Mesendoderm (in vitro differentiated cells): ENCODE data around the gene PCGF2.
"Not testable (repeated sequence)": the region's sequence is repeated elsewhere in the genome, so short reads cannot be mapped to it uniquely, and the experiment has no call there.

Experiments
- DNase-seq: peaks from one replicate; pipeline ENCODE4 v3.0.0; 2013
- H2AK5ac ChIP-seq: 2 replicates; pipeline ENCODE4 v1.6.1; 2013; ENCODE audit warnings: low read length, inconsistent platforms
- H2BK120ac ChIP-seq: 2 replicates; pipeline ENCODE4 v1.6.1; 2013; ENCODE audit warnings: low read depth, mild to moderate bottlenecking, low read length, moderate library complexity, mixed read lengths
- H2BK15ac ChIP-seq: replicated peaks from 2 replicates; pipeline ENCODE4 v1.6.1; 2013; ENCODE audit warnings: low read depth, mild to moderate bottlenecking, moderate library complexity
- H2BK5ac ChIP-seq: 2 replicates; pipeline ENCODE4 v1.6.1; 2013; ENCODE audit warnings: low read length, inconsistent platforms
- H3K18ac ChIP-seq: 2 replicates; pipeline ENCODE4 v1.6.1; 2013; ENCODE audit warnings: mild to moderate bottlenecking, low read length, mixed read lengths
- H3K23ac ChIP-seq: one replicate; pipeline ENCODE4 v1.6.1; 2013; ENCODE audit warnings: low read length
- H3K27ac ChIP-seq: 2 replicates; pipeline ENCODE4 v1.5.1; 2013; ENCODE audit warnings: low read depth, mild to moderate bottlenecking, inconsistent platforms, low read length, moderate library complexity
- H3K27me3 ChIP-seq: 2 replicates; pipeline ENCODE4 v1.6.1; 2013; ENCODE audit warnings: low read length, control low read depth, mild to moderate bottlenecking, inconsistent platforms; ENCODE audit not compliant: insufficient read depth, poor library complexity
- H3K36me3 ChIP-seq: 2 replicates; pipeline ENCODE4 v1.6.1; 2013; ENCODE audit warnings: low read length, inconsistent platforms; ENCODE audit not compliant: control insufficient read depth, insufficient read depth
- H3K4ac ChIP-seq: one replicate; pipeline ENCODE4 v1.6.1; 2013; ENCODE audit warnings: low read depth, mild to moderate bottlenecking, low read length, moderate library complexity
- H3K4me1 ChIP-seq: 2 replicates; pipeline ENCODE4 v1.6.1; 2013; ENCODE audit warnings: low read depth, low read length, inconsistent platforms; ENCODE audit not compliant: control insufficient read depth
- H3K4me2 ChIP-seq: 2 replicates; pipeline ENCODE4 v1.6.1; 2013; ENCODE audit warnings: low read length
- H3K4me3 ChIP-seq: 2 replicates; pipeline ENCODE4 v1.5.1; 2013; ENCODE audit warnings: mild to moderate bottlenecking, low read length
- H3K56ac ChIP-seq: one replicate; pipeline ENCODE4 v1.6.1; 2013; ENCODE audit warnings: low read length
- H3K79me1 ChIP-seq: 2 replicates; pipeline ENCODE4 v1.6.1; 2013; ENCODE audit warnings: low read length, inconsistent platforms
- H3K79me2 ChIP-seq: 2 replicates; pipeline ENCODE4 v1.6.1; 2013; ENCODE audit warnings: mild to moderate bottlenecking, low read length; ENCODE audit not compliant: control insufficient read depth, insufficient read depth
- H3K9ac ChIP-seq: 2 replicates; pipeline ENCODE4 v1.6.1; 2013; ENCODE audit warnings: low read length, inconsistent platforms
- H4K5ac ChIP-seq: one replicate; pipeline ENCODE4 v1.6.1; 2013; ENCODE audit warnings: low read length
- H4K8ac ChIP-seq: one replicate; pipeline ENCODE4 v1.6.1; 2013; ENCODE audit warnings: low read depth, mild to moderate bottlenecking, control low read depth, low read length, moderate library complexity
- WGBS: extraction: QIAGEN DNeasy Blood & Tissue Kit; methylation state at CpG from one replicate; pipeline ENCODE4 v1.1.7; 2013; ENCODE audit warnings: low lambda C conversion rate, missing lambda C conversion rate; ENCODE audit not compliant: insufficient coverage; ENCODE audit errors: extremely low coverage; 5-methylcytosine and 5-hydroxymethylcytosine counted together

Gene PCGF2

GRCh38 chr17:38791162-38791561 is 43.0 kb upstream of the PCGF2 start:
- H2BK15ac ChIP-seq: no peak overlapping the region

GRCh38 chr17:38790148-38790707 is 42.1 kb upstream of the PCGF2 start:
- H3K27ac ChIP-seq: not testable (repeated sequence)
- DNase-seq: peak; percentile 19

More at GRCh38 chr17:38791162-38791561, 43.0 kb upstream of the PCGF2 start:
- Histone ChIP-seq H3K56ac (peak overlapping the region; percentile 30), H3K36me3 (peaks cover 5% of the 10 kb centered on the region), H4K5ac (no peak overlapping the region), H4K8ac (no peak overlapping the region), H2AK5ac (no peak overlapping the region), H3K79me1 (peaks cover 14% of the 10 kb centered on the region), H3K79me2 (peaks cover 20% of the 10 kb centered on the region), H3K4me3 (no peak overlapping the region), H3K4ac (no peak overlapping the region), H3K27ac (no peak overlapping the region), H3K4me1 (peaks cover 4% of the 10 kb centered on the region), H3K23ac (no peak overlapping the region), H3K27me3 (no peaks in the 10 kb centered on the region), H2BK120ac (no peak overlapping the region), H3K18ac (no peak overlapping the region), H3K4me2 (no peak overlapping the region), H2BK5ac (no peak overlapping the region), H3K9ac (no peak overlapping the region)
- WGBS: no CpG with 5 or more reads among the region's 5 CpGs
- no peak for DNase-seq

GRCh38 chr17:38789185-38789584 is 41.0 kb upstream of the PCGF2 start:
- no peak overlapping the region for H3K27ac ChIP-seq
- H3K23ac ChIP-seq: no peak overlapping the region
- H4K5ac ChIP-seq: no peak overlapping the region
- DNase-seq: peak; percentile 94
- H3K4ac ChIP-seq: no peak overlapping the region
- peaks cover 13% of the 10 kb centered on the region for H3K79me2 ChIP-seq
- H2BK5ac ChIP-seq: no peak overlapping the region
- H4K8ac ChIP-seq: no peak overlapping the region
- peaks cover 10% of the 10 kb centered on the region for H3K36me3 ChIP-seq
- H3K4me3 ChIP-seq: no peak overlapping the region
- peaks cover 4% of the 10 kb centered on the region for H3K4me1 ChIP-seq
- no peak overlapping the region for H3K9ac ChIP-seq
- H2AK5ac ChIP-seq: no peak overlapping the region
- no peak overlapping the region for H2BK120ac ChIP-seq
- H3K27me3 ChIP-seq: no peaks in the 10 kb centered on the region
- no peak overlapping the region for H3K4me2 ChIP-seq
- H2BK15ac ChIP-seq: no peak overlapping the region
- WGBS: no CpG with 5 or more reads among the region's 1 CpG
- no peak overlapping the region for H3K18ac ChIP-seq
- peaks cover 13% of the 10 kb centered on the region for H3K79me1 ChIP-seq
- H3K56ac ChIP-seq: no peak overlapping the region

More at GRCh38 chr17:38790148-38790707, 42.1 kb upstream of the PCGF2 start:
- not testable (repeated sequence) for H3K4me2 ChIP-seq, H3K18ac ChIP-seq, H2BK5ac ChIP-seq, H3K23ac ChIP-seq, H3K56ac ChIP-seq, H3K4me1 ChIP-seq, H3K4ac ChIP-seq, H2BK15ac ChIP-seq, H4K8ac ChIP-seq, H3K27me3 ChIP-seq, H2AK5ac ChIP-seq, H3K36me3 ChIP-seq, H4K5ac ChIP-seq, H2BK120ac ChIP-seq, H3K4me3 ChIP-seq, H3K9ac ChIP-seq
- WGBS: no CpG with 5 or more reads among the region's 13 CpGs
- Histone ChIP-seq H3K79me1 (peaks cover 13% of the 10 kb centered on the region), H3K79me2 (peaks cover 16% of the 10 kb centered on the region)

GRCh38 chr17:38787999-38788398 is 39.9 kb upstream of the PCGF2 start:
- not testable (repeated sequence) for H3K23ac ChIP-seq, H3K4me1 ChIP-seq, H3K27me3 ChIP-seq, H2BK15ac ChIP-seq, H3K4me3 ChIP-seq, DNase-seq, H3K18ac ChIP-seq, H3K79me2 ChIP-seq, H4K5ac ChIP-seq, H2AK5ac ChIP-seq, H3K56ac ChIP-seq, H2BK5ac ChIP-seq, H2BK120ac ChIP-seq, H3K4me2 ChIP-seq, H4K8ac ChIP-seq, H3K4ac ChIP-seq, H3K27ac ChIP-seq, H3K9ac ChIP-seq
- H3K79me1 ChIP-seq: peaks cover 13% of the 10 kb centered on the region
- no CpG with 5 or more reads among the region's 4 CpGs for WGBS
- H3K36me3 ChIP-seq: peaks cover 14% of the 10 kb centered on the region

- Histone ChIP-seq H3K27ac (no peak overlapping the region), H3K79me2 (peaks cover 3% of the 10 kb centered on the region), H2BK5ac (no peak overlapping the region), H3K4ac (no peak overlapping the region), H3K56ac (no peak overlapping the region), H3K18ac (no peak overlapping the region), H3K4me3 (no peak overlapping the region), H4K8ac (no peak overlapping the region), H3K4me2 (no peak overlapping the region), H2AK5ac (no peak overlapping the region), H2BK120ac (no peak overlapping the region), H4K5ac (no peak overlapping the region), H3K36me3 (peaks cover 18% of the 10 kb centered on the region), H3K9ac (no peak overlapping the region), H3K4me1 (peaks cover 4% of the 10 kb centered on the region), H2BK15ac (no peak overlapping the region), H3K79me1 (peaks cover 11% of the 10 kb centered on the region), H3K27me3 (no peaks in the 10 kb centered on the region), H3K23ac (no peak overlapping the region)
- DNase-seq: no peak
- WGBS: no CpG with 5 or more reads among the region's 6 CpGs
Measured at GRCh38 chr17:38786372-38786771, 38.2 kb upstream of the PCGF2 start.

GRCh38 chr17:38783227-38783626 is 35.1 kb upstream of the PCGF2 start:
- no peak for DNase-seq
- Histone ChIP-seq H2BK15ac (no peak overlapping the region), H3K4me3 (no peak overlapping the region), H3K9ac (no peak overlapping the region), H3K36me3 (peaks cover 31% of the 10 kb centered on the region), H3K79me2 (no peaks in the 10 kb centered on the region), H2AK5ac (no peak overlapping the region), H4K8ac (no peak overlapping the region), H2BK120ac (no peak overlapping the region), H4K5ac (no peak overlapping the region), H3K27me3 (no peaks in the 10 kb centered on the region), H3K4ac (no peak overlapping the region), H3K56ac (no peak overlapping the region), H3K18ac (no peak overlapping the region), H3K4me1 (no peaks in the 10 kb centered on the region), H2BK5ac (no peak overlapping the region), H3K23ac (no peak overlapping the region), H3K4me2 (no peak overlapping the region), H3K79me1 (peaks cover 9% of the 10 kb centered on the region), H3K27ac (no peak overlapping the region)
- WGBS: no CpG with 5 or more reads among the region's 3 CpGs
